Measurements from ENCODE around the gene MPZL1. TPM values are rescaled to one million over a fixed set of nuclear protein-coding genes. Genes with fewer than 3 reads are reported as not detected.

MPZL1 gene
- total and polyA plus RNA-seq, 2 of the 13 experiments (the other 11 are each of a cell fraction or from before 2014, with no cell fraction given): 38.0 to 68.7 TPM

DNA sequence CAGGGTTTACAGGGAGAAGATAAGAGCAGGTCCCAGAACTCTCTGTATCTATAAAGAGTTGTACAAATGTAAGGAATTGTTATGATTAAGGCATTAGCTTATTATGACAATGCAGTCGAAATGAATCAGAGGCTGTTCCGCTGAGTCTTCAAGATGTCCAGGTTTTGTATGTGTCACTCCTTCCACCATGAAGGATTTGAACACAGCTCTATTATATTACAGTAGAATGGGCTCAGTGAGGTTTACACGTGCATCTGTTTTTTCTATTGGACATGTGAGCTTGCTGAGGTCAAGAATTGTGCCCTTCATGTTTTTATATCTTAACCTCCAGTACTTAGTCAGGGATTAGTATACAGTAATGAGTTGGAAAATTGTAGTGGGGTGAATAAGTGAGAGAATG lies 86.3 kb downstream of the MPZL1 start:
- CTCF ChIA-PET (ENCODE audit: low intra/inter-chr PET ratio, low total read pairs): no interaction called here
- Histone ChIP-seq H3K9ac (ENCODE audit: insufficient read depth, low read depth, low read length) (no peak overlapping the region), H3K4me2 (ENCODE audit: low read depth, low read length) (no peak overlapping the region), H4K20me1 (ENCODE audit: insufficient read depth, low read length) (no peaks in the 10 kb centered on the region), H3K4me3 (replicated peaks in 1 of 3; ENCODE audit: insufficient read depth in 1 of 3, low read depth in 2 of 3, low read length in 3 of 3) (no peak overlapping the region), H3K9me3 (ENCODE audit: low read length) (no peaks in the 10 kb centered on the region), H3K36me3 (replicated peaks in 1 of 2; ENCODE audit: control insufficient read depth in 1 of 2, insufficient read depth in 2 of 2, low read length in 2 of 2) (no peaks in the 10 kb centered on the region), H3K79me2 (ENCODE audit: insufficient read depth, low read length) (no peaks in the 10 kb centered on the region), H3K27ac (ENCODE audit: extremely low read length, insufficient read depth, low read length) (no peak overlapping the region), H3K4me1 (ENCODE audit: insufficient read depth, low read length) (peaks cover 22% of the 10 kb centered on the region), H2AFZ (ENCODE audit: low read length) (no peak overlapping the region), H3K27me3 (ENCODE audit: control insufficient read depth in 1 of 2, insufficient read depth in 2 of 2, low read length in 2 of 2) (no peaks in the 10 kb centered on the region)
- 55% methylated on average over 3 of the region's 3 CpGs for WGBS (ENCODE audit: low lambda C conversion rate)
- no peak for ATAC-seq
- in situ Hi-C loops (cut with HindIII; ENCODE audit: extremely low pct_ligation_motif_present, low pct_unique_long_range_greater_than_20kb) (loop anchor here (5.0 kb wide), 1 partner anchor 86 kb away; the partner anchor contains the start of gene MPZL1), intact Hi-C loops (cut with micrococcal nuclease; ENCODE audit: unreplicated experiment) (loop anchor here (10.0 kb wide), 1 partner anchor 127 kb away; the partner anchor contains the start of genes DCAF6 and MPC2)
- POLR2A ChIA-PET: no interaction called here
- BruUV-seq (replicated peaks): no TSS peak
- no peak for FAIRE-seq
- no peak for TF ChIP-seq SMC3 (IDR thresholded peaks at IDR 0.05; ENCODE audit: low read length)
- TF ChIP-seq MTF1 (CRISPR knock-in tag; IDR thresholded peaks at IDR 0.05): no peak
- TF ChIP-seq IKZF4 (CRISPR knock-in tag; IDR thresholded peaks at IDR 0.05; ENCODE audit: borderline replicate concordance, low read depth, not compliant biosample characterization): no peak
- TF ChIP-seq, protein P1, sequence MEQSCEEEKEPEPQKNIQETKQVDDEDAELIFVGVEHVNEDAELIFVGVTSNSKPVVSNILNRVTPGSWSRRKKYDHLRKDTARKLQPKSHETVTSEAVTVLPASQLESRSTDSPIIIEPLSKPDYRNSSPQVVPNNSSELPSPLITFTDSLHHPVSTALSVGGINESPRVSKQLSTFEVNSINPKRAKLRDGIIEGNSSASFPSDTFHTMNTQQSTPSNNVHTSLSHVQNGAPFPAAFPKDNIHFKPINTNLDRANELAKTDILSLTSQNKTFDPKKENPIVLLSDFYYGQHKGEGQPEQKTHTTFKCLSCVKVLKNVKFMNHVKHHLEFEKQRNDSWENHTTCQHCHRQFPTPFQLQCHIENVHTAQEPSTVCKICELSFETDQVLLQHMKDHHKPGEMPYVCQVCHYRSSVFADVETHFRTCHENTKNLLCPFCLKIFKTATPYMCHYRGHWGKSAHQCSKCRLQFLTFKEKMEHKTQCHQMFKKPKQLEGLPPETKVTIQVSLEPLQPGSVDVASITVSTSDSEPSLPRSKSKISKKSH (CRISPR knock-in tag; IDR thresholded peaks at IDR 0.05; ENCODE audit: borderline replicate concordance): no peak
- no peak for TF ChIP-seq FOSL1 (CRISPR knock-in tag; IDR thresholded peaks at IDR 0.05; ENCODE audit: borderline replicate concordance)
- TF ChIP-seq AGO2 (optimal IDR thresholded peaks at IDR 0.05; ENCODE audit: low read depth, low read length): no peak
- no peak for TF ChIP-seq NCOA1 (CRISPR knock-in tag; IDR thresholded peaks at IDR 0.05)
- no peak for TF ChIP-seq ZNF788 (CRISPR knock-in tag; IDR thresholded peaks at IDR 0.05; ENCODE audit: borderline replicate concordance)
- TF ChIP-seq ZNF33B (CRISPR knock-in tag; IDR thresholded peaks at IDR 0.05): no peak
- no peak for TF ChIP-seq PHB2 (IDR thresholded peaks at IDR 0.05; ENCODE audit: partially characterized antibody)
- TF ChIP-seq ZNF552 (CRISPR knock-in tag; IDR thresholded peaks at IDR 0.05; ENCODE audit: borderline replicate concordance): no peak
- TF ChIP-seq ZNF768 (CRISPR knock-in tag; IDR thresholded peaks at IDR 0.05): no peak
- TF ChIP-seq SP5 (CRISPR knock-in tag; IDR thresholded peaks at IDR 0.05; ENCODE audit: borderline replicate concordance, low read depth): no peak
- TF ChIP-seq TRIM24 (CRISPR knock-in tag; IDR thresholded peaks at IDR 0.05): no peak
- TF ChIP-seq ZNF180 (CRISPR knock-in tag; IDR thresholded peaks at IDR 0.05; ENCODE audit: borderline replicate concordance, low read depth): no peak
- TF ChIP-seq, protein P2, sequence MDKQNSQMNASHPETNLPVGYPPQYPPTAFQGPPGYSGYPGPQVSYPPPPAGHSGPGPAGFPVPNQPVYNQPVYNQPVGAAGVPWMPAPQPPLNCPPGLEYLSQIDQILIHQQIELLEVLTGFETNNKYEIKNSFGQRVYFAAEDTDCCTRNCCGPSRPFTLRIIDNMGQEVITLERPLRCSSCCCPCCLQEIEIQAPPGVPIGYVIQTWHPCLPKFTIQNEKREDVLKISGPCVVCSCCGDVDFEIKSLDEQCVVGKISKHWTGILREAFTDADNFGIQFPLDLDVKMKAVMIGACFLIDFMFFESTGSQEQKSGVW (CRISPR knock-in tag; IDR thresholded peaks at IDR 0.05; ENCODE audit: borderline replicate concordance): no peak
- TF ChIP-seq, protein P3, sequence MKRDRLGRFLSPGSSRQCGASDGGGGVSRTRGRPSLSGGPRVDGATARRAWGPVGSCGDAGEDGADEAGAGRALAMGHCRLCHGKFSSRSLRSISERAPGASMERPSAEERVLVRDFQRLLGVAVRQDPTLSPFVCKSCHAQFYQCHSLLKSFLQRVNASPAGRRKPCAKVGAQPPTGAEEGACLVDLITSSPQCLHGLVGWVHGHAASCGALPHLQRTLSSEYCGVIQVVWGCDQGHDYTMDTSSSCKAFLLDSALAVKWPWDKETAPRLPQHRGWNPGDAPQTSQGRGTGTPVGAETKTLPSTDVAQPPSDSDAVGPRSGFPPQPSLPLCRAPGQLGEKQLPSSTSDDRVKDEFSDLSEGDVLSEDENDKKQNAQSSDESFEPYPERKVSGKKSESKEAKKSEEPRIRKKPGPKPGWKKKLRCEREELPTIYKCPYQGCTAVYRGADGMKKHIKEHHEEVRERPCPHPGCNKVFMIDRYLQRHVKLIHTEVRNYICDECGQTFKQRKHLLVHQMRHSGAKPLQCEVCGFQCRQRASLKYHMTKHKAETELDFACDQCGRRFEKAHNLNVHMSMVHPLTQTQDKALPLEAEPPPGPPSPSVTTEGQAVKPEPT (CRISPR knock-in tag; IDR thresholded peaks at IDR 0.05; ENCODE audit: low read depth): no peak
- DNase-seq (ENCODE audit: low spot score): no peak
